ENCODE results near the gene MALAT1. TPM values are rescaled to one million over a fixed set of nuclear protein-coding genes. Genes with fewer than 3 reads are reported as not detected.

The MALAT1 gene
- total RNA-seq, 1 donor from 2014 or later: 16,546 TPM

DNA sequence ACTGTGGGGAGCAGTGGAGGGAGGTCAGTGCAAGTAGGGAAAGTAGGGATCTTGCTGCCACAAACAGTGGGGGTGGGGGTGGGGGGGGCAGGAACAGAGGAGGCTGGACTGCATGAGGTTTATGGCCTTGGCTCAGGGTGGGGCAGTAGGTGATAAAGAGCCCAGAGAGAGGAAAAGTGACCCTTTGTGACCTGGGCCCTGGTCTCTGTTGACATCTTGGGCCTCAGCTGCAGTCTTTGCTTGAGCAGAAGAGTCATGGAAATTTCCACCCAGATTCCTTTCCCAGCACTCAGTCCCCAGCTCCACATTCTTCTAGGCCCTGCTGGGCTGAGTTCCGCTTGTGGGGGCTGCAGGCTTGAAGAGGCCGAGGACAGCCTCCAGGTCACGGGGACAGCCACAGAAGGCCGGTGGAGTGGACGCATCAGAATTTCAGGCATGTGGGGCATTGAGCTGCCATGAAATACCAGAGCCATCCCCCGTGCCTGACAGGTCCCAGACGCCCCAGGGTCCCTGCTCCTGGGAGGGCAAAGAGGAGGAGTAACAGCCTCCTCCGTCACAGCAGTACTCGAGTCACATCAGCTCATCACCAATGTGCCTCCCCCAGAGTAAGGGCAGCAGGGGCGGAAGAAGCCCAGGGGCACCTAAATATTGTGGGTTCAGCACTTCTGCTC is 9.7 kb upstream of the MALAT1 start:
- no peaks in the 10 kb centered on the region for H3K36me3 Mint-ChIP-seq (ENCODE audit: insufficient read depth)
- H3K4me3 Mint-ChIP-seq (ENCODE audit: low read depth): peak overlapping the region; percentile 37
- DNase-seq (ENCODE audit: low spot score, unreplicated experiment): no peak
- peak overlapping the region; percentile 98 for H3K27ac Mint-ChIP-seq
- TF ChIP-seq, protein P1, sequence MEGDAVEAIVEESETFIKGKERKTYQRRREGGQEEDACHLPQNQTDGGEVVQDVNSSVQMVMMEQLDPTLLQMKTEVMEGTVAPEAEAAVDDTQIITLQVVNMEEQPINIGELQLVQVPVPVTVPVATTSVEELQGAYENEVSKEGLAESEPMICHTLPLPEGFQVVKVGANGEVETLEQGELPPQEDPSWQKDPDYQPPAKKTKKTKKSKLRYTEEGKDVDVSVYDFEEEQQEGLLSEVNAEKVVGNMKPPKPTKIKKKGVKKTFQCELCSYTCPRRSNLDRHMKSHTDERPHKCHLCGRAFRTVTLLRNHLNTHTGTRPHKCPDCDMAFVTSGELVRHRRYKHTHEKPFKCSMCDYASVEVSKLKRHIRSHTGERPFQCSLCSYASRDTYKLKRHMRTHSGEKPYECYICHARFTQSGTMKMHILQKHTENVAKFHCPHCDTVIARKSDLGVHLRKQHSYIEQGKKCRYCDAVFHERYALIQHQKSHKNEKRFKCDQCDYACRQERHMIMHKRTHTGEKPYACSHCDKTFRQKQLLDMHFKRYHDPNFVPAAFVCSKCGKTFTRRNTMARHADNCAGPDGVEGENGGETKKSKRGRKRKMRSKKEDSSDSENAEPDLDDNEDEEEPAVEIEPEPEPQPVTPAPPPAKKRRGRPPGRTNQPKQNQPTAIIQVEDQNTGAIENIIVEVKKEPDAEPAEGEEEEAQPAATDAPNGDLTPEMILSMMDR (IDR thresholded peaks at IDR 0.05; ENCODE audit: unreplicated experiment): no peak
- no peaks in the 10 kb centered on the region for H3K9me3 Mint-ChIP-seq (ENCODE audit: low read depth)
- H3K4me1 Mint-ChIP-seq (ENCODE audit: low read depth): peaks cover 62% of the 10 kb centered on the region
- H3K27me3 Mint-ChIP-seq: no peaks in the 10 kb centered on the region

DNA sequence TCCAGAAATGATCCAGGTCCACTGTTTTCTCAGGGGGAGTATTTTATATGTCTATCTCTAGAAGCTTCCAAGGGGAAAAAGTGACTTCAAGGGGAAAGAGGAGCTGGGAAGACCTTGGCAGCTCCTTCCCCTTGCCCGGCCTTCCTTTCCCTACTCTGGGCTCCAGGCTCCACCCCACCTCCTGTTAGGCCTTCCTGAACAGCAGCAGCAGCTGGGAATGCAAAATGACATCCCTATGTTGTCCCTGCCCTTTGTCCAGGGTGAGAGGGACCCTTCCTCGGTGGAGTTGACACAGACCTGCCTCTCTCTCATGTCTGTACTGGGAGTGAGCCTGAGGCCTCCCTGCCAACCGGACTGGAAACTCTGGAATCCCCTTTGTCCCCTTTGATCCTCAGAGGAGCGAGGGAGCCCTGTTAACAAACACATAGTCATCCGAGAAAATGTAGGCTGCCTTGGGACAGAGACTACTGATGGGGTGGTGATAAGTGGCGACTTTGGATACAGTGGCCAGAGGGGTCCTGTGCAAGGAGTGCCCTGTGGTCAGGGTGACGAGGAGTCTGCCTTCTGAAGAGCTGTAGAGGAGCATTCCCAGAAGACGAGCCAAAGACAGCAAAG is 9.0 kb upstream of the MALAT1 start:
- peak overlapping the region; percentile 98 for H3K27ac Mint-ChIP-seq
- H3K36me3 Mint-ChIP-seq (ENCODE audit: insufficient read depth): no peaks in the 10 kb centered on the region
- no peaks in the 10 kb centered on the region for H3K9me3 Mint-ChIP-seq (ENCODE audit: low read depth)
- TF ChIP-seq, protein P1 (IDR thresholded peaks at IDR 0.05; ENCODE audit: unreplicated experiment): no peak
- no peak for DNase-seq (ENCODE audit: low spot score, unreplicated experiment)
- peaks cover 66% of the 10 kb centered on the region for H3K4me1 Mint-ChIP-seq (ENCODE audit: low read depth)
- H3K27me3 Mint-ChIP-seq: no peaks in the 10 kb centered on the region
- peak overlapping the region; percentile 37 for H3K4me3 Mint-ChIP-seq (ENCODE audit: low read depth)

DNA sequence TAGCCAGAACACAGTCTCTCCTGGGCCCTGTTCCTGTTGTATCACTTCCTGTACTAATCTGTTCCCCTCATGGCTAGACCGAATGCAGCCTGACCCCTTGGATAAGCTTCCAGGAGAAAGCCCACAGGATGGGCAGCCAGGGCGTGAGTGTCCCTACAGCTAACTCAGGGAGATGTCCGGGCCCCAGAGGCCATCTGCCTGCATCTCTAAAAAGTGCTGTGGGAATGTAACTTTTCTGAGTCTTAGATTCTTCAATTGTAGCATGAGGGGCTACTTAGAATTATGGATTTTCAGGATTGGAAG is 7.7 kb upstream of the MALAT1 start:
- H3K4me1 Mint-ChIP-seq (ENCODE audit: low read depth): peaks cover 59% of the 10 kb centered on the region
- no peak for DNase-seq (ENCODE audit: low spot score, unreplicated experiment)

DNA sequence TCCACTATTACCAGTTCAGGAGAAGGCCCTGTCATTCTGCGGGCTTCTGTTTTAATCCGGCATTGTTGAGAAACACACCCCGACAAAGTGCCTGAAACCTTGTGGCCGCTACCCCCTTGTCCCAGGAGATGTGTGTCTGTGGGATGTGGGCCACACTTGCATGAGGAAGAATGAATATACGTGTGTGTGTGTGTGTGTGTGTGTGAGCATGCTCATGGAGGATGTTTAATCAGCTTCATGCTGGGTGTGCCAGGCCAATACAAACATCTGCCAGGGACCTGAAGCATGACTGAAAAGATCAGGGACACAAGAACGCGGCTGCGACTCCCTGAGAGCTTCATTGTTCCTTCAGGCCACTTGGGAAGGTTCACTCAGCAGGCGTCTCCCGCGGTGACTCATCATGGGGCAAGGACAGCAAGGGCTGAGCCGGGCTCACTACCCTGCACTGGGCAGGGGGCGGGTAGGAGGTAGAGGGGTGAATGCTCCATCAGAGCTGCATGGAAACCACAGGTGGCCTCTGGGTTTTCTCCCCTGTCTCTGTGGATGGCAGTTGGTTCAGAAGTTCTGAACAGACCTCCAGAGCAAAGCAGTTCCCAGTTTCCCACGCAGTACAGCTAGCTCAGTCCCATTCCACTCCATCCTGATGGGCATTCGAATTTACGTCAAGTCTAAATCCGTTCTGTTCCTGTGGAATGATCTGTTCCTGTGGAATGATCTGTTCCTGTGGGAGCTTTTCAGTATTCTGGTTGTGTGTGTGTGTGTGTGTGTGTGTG is 7.0 kb upstream of the MALAT1 start:
- Mint-ChIP-seq H3K4me1 (ENCODE audit: low read depth) (peaks cover 63% of the 10 kb centered on the region), H3K9me3 (ENCODE audit: low read depth) (no peaks in the 10 kb centered on the region), H3K4me3 (ENCODE audit: low read depth) (peak overlapping the region; percentile 31), H3K27me3 (no peaks in the 10 kb centered on the region), H3K27ac (peak overlapping the region; percentile 98), H3K36me3 (ENCODE audit: insufficient read depth) (no peaks in the 10 kb centered on the region)
- DNase-seq (ENCODE audit: low spot score, unreplicated experiment): no peak
- TF ChIP-seq, protein P1 (IDR thresholded peaks at IDR 0.05; ENCODE audit: unreplicated experiment): no peak

More for the DNA sequence above, 7.7 kb upstream of the MALAT1 start:
- Mint-ChIP-seq H3K4me3 (ENCODE audit: low read depth) (no peak overlapping the region), H3K27me3 (no peaks in the 10 kb centered on the region), H3K27ac (peak overlapping the region; percentile 98), H3K9me3 (ENCODE audit: low read depth) (no peaks in the 10 kb centered on the region), H3K36me3 (ENCODE audit: insufficient read depth) (no peaks in the 10 kb centered on the region)
- TF ChIP-seq, protein P1 (IDR thresholded peaks at IDR 0.05; ENCODE audit: unreplicated experiment): no peak

DNA sequence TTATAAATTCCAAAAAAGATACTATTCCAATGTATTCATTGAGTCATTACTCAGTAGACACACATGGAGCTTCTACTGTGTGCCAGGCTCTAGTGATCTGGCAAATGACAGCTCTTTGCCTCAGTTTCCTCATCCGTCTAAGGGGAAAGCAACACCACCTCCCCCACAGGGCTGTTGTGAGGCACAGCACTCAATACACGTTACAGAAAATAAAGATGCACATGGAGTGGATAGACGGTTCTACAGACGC is 6.5 kb upstream of the MALAT1 start:
- TF ChIP-seq, protein P1 (IDR thresholded peaks at IDR 0.05; ENCODE audit: unreplicated experiment): no peak
- no peaks in the 10 kb centered on the region for H3K9me3 Mint-ChIP-seq (ENCODE audit: low read depth)
- H3K4me1 Mint-ChIP-seq (ENCODE audit: low read depth): peaks cover 67% of the 10 kb centered on the region
- H3K36me3 Mint-ChIP-seq (ENCODE audit: insufficient read depth): no peaks in the 10 kb centered on the region
- H3K4me3 Mint-ChIP-seq (ENCODE audit: low read depth): peak overlapping the region; percentile 35
- no peaks in the 10 kb centered on the region for H3K27me3 Mint-ChIP-seq
- H3K27ac Mint-ChIP-seq: peak overlapping the region; percentile 98
- DNase-seq (ENCODE audit: low spot score, unreplicated experiment): no peak

Data from progenitor cell of endocrine pancreas (in vitro differentiated cells).